GM21786 (cell line): ENCODE results near the gene TNNT1.
"Not testable (repeated sequence)": the region's sequence is repeated elsewhere in the genome, so short reads cannot be mapped to it uniquely, and the experiment has no call there.

ENCODE experiments used
- ATAC-seq: cut with Tn5 transposase; IDR thresholded peaks from one replicate; pipeline ENCODE4 v1.9.1; 2021; ENCODE audit not compliant: unreplicated experiment

Gene TNNT1

DNA sequence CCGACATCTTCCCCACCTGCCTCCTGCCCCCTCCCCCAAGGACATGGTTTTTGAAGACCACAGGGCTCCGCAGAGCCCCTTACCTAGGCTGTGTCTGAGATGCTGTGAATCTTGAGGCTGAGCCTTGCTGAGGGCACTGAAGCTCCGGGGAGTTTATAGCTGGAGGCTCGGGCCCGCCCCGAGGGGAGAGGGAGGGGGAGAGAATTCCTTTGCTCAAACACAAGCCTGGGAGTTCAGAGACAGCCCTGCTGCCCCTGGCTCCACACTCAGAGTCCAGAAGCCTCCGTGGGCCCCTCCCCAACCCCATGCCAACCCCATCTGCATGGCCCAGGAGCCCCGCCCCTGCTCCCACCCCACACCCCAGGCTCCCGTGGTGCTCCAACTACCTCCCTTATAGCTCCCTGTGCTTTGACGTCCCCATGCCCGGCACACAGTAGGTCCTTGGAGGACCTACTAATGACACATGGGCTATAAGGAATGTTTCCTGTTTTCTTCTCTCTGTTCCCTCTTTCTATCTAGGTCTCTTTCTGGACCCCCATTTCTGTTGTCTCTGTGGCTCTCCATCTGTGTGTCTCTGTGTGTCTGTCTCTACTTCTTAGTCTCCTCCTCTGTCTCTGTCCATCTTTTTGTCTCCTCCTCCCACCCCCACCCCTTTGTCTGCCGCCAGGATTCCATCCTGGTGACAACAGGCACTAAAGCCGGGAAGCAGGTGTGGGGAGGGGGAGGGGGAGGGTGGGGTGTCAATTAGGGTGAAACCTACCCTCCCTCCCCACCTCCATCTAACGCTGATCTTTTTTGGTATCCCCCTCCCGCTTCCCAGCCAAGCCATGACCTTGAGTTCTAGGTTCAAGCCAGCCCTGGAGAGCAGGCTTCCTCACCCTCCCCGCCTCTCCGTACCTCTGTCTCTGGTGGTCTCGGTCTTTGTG lies at the start of gene TNNT1:
TNNT1 (minus strand) TSS at position 129 of the 926 bp plus-strand sequence. CDS start 2,049 bp downstream, outside the sequence.
- ATAC-seq, result no peak

DNA sequence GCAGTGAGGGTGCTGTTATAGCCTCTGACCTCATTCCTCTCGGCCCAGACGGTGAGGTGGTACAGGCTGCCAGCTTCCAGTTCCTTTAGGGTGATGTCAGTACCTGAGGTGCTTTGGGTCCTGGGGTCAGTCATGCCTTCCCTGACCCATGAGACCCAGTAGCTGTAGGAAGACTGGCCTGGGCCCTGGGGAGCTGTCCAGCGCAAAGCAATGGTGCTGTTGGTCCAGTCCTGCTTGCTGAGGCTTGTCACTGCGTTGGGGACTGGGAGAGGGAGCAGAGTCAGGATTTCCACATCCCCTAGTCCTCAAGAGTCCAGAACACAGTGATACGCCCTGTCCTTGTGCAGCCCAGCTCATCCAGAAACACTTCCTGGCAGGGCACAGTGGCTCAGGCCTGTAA lies 49.6 kb upstream of the TNNT1 start:
- no peak for ATAC-seq

- no peak for ATAC-seq
Measured at GRCh38 chr19:55197528-55197927, 48.5 kb upstream of the TNNT1 start.

GRCh38 chr19:55196803-55197202 lies 47.8 kb upstream of the TNNT1 start:
- no peak for ATAC-seq

GRCh38 chr19:55193481-55193880 lies 44.5 kb upstream of the TNNT1 start:
- no peak for ATAC-seq

DNA sequence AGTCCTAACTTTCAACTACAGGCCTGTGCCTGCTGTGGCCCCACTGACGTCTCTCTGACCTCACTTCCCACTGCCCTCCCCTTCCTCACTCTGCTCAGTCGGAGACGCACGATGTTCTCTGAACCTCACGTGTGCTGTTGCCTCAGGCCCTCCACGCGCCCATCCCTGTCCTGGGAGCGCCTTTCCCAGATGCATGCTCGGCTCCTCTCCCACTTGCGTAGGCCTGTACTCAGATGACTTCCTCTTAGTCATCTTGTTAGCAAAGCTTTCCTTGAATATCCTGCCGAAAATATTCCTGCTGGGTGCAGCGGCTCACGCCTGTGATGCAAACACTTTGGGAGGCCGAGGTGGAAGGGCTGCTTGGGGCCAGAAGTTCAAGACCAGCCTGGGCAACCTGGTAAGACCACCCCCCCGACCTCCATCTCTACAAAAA lies 40.4 kb upstream of the TNNT1 start:
- no peak for ATAC-seq

GRCh38 chr19:55188625-55189024 lies 39.6 kb upstream of the TNNT1 start:
- ATAC-seq, result no peak

DNA sequence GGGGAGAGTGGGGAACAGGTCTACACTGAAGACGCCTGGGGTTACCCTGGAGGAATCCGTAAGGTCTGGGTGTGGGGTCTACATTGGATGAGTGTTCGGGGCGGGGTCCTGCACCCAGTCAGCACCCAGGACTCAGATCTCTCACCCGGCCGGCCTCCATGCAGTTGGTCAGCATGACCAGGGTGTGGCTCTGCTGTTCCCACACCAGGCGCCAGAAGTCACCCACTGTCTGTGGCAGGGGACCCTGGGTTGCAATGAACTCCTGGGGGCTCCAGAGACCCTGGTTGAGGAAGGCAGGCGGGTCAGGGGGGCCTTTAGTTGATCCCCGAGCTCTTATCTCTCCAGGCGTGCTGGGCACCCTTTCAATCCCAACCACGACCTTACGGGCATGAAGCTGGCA lies 37.1 kb upstream of the TNNT1 start:
- no peak for ATAC-seq

GRCh38 chr19:55181740-55182139 lies 32.7 kb upstream of the TNNT1 start:
- ATAC-seq, result no peak

DNA sequence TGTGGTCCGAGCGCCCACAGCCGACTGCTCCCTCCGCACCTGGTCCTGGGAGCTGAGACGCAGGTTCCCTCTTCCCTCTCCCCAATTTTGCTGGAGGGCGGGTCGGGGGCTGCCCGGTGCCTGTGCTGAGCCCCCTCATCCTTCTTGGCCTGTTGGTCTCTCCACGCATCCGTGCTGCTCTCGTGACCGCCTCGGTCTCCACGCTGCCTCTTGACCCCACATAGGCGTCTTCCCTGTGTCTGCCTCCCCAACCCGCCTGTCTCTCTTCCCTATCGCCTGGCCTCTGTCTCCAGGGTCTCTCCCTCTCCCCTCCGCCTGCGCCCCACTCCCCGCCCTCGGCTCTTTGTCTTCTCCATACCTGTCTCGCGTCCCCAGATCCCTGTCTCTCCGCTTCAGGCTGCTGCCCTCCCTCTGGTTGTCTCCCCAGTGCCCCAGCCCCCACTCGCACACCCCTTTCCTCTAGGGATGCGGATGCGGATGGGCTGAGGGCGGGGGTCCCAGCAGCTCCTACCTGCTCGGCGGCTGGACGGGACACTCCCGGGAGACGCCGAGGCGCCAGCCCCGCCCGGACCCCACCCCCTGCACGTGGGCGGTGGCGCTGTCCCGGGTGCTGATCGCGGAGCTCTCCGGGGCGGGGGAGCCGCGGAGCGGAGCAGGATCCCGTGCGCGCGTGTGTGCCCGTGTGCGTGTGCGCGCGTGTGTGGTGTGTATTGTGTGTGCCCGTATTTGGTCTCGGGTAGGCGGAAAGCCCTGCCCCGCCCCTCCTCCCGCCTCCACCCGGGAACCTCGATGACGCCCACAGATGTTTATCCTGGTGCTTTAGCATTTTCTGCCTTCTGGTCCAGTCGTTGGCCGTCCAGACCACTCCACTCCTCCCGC lies 30.8 kb upstream of the TNNT1 start, which contains the start of gene SYT5:
SYT5 (minus strand) TSS at position 684 of the 879 bp plus-strand sequence. CDS start 1,248 bp downstream, outside the sequence.
- no peak for ATAC-seq

DNA sequence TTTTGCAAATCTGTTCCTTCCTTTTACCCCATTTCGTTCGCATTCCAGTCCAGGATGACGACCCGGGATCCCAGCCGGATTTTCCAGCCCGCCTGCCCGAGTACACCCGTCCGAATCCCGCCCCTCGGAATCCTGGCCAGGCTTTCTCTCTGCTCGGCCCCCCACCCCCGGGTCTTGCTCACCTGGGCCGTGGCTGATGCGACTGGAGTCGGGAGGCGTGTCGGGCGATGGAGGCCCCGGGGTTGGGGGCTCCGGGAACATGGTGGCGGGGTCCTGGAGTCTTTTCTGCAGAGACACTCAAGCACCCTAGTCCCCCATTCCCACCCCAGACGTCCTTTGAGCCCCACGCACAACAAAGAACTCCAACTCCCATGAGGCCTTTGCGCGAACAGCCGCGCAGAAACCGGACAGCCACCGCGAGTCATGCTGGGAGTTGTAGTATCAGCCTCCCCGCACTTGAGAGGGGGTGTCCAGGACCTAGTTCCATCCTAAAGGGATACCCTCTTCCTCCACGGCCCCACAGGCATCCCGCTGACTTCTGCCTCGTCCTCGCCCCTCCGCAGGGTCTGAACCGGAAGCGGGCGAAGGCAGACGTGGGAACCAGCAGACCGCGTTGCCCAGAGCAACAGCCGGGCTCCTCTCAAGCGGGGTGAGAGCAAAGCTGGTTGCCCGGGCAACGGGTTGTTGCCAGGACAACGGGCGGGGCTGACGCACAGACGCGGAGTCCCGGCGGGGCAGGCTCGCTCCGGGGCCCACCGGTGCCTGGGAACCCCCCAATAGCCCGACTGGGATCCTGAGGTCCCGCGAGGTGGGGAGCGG lies 30.0 kb upstream of the TNNT1 start:
- ATAC-seq, result peak; percentile 75

GRCh38 chr19:55176076-55176475 lies 27.1 kb upstream of the TNNT1 start:
- ATAC-seq, result no peak

DNA sequence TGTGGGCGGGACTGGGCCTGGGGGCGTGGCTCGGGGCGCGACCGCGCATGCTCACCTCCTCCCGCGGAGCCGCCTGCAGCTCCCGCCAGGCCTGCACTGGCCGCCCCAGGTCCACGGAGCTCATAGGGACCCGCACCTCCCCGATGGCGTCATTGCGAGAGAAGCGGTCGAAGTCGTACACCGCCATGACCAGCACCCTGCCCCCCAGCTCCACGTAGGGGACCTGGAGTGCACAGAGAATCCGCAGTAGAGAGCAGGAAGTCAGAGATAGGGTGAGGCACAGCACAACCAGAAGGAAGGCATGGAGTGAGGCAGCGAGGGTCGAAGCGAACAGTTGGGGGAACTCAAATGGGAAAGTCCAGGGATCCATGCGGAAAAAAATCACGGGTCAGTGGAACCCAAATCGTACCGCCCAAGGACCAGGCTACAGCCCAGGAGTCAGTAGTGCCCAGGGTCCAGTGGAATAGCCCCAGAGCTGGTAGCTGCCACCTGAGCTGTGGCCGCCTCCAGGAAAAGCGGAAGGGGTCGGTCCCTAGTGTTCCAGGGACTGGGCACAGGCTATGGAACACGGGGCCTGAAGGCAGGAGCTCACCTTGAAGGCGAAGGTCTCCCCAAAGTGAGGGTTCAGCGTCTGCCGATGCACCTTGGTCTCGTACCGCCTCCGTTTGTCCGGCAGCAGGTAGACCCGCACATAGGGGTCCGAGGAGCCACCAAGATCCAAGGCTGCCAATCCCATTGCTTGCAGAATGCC lies 26.3 kb upstream of the TNNT1 start:
- no peak for ATAC-seq

- ATAC-seq, result no peak
Measured at GRCh38 chr19:55174425-55175116, 25.6 kb upstream of the TNNT1 start.

DNA sequence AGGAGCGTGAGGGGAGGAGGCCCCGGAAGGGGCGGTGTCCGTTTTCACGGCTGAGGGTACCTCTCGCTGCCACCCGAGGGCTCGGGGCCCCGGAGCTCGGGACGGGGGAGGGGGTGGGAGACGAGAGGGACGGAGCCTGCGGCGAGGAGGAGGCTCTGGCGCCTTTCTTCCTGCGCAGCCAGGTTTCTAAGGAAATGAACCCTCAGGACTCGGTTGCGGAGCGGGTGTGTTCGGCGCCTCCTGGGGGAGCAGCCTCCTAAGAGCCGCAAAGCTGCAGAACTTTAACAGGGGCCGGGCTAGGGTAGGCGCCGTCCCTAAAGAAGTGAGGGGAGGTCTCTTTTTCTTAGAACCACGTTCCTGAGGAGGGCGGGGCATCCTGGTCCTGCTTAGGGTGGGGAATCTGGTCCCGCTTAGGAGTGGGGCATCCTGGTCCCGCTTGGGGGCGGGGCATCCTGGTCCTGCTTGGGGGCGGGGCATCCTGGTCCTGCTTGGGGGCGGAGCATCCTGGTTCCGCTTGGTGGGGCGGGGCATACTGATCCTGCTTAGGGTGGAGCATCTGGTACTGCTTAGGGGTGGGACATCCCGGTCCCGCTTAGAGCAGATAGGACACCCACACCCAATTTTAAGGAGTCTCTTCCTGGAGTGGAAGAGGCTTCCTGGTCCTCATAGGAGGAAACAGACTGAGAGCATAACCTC lies 24.9 kb upstream of the TNNT1 start:
- ATAC-seq, result no peak

DNA sequence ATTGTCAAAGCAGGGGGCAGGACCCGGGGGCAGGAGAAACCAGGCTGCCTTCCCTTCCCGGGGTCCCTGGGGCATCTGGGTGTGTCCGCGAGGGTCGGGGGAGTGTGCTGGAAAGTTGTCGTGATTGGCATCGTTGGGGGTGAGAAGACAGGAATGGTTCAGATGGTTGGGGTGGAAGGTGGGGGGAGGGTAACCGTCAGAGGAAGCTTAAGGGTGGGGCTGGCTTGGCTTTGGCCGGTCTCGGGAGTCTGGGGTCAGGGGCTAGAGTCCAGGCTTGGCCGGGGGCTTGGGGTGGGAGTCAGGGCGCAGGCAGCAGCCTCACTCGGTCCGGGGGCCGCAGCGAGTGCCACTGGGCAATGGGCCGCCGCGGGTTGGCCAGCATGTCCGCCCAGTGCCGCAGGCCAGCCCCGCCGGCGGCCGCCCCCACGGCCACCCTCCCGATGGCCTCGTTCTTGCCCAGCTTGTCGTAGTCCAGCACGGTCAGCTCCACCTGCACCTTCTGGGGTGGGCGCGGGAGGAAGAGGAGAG lies 24.2 kb upstream of the TNNT1 start:
- no peak for ATAC-seq

- no peak for ATAC-seq
Measured at GRCh38 chr19:55172741-55173140, 23.7 kb upstream of the TNNT1 start.

- ATAC-seq, result not testable (repeated sequence)
Measured at GRCh38 chr19:55172318-55172717, 23.3 kb upstream of the TNNT1 start.

DNA sequence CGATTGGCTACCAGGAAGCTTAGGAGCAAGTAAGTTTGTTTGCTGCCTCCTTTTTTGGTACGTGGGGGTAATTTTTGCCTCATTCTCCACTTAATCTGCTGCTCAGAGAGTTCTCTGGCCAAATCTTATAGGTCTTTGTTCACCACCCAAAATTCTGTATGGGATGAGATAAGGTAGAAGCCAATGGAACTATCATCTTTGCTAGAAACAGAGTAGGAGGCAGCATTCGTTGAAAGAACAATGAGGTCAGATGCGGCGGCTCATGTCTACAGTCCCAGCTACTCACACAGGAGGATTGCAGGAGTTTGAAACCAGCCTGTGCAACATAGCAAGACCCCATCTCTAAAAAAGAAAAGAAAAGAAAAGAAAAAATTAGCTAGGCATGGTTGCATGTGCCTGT lies 22.4 kb upstream of the TNNT1 start:
- no peak for ATAC-seq
